Measurements from ENCODE around the gene COMMD7. TPM values are rescaled to one million over a fixed set of nuclear protein-coding genes. Genes with fewer than 3 reads are reported as not detected.
"Not testable (repeated sequence)": the region's sequence is repeated elsewhere in the genome, so short reads cannot be mapped to it uniquely, and the experiment has no call there.

Gene COMMD7
- total RNA-seq, 1 donor from 2014 or later, result 82.9 TPM

DNA sequence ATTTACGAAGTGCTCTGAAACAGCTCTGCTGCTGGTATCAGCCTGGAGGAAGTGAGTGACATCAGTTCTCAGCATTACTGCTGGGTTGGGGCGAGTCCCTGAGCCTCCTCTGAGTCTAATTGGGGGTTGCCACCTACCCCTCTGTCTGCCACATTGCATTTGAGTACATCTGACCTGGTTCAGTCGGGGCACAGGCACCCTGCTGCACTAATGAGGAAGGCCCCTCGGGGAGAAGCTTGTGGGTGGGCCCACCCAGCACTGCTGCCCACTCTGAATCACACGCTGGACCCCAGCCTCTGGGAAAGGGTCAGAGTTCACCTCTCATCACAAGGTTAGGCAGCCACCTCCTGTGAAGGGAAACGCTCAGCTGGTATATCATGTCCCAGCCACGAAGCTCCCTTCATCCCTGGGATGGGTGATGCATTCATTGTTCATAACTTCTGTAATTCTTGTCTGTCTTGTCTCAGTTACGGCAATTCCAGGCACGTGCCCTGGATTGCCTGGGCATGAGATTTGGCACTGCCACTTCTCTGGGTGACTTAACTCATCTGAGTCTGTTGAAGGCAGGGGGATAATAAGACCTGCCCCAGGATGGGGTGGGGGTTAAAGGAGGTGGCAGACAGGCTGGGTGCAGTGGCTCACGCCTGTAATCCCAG is 32.2 kb upstream of the COMMD7 start:
- no peaks in the 10 kb centered on the region for H3K27me3 Mint-ChIP-seq (ENCODE audit: low read depth)
- H3K4me1 Mint-ChIP-seq (ENCODE audit: low read depth), result peaks cover 32% of the 10 kb centered on the region
- TF ChIP-seq, protein P1, sequence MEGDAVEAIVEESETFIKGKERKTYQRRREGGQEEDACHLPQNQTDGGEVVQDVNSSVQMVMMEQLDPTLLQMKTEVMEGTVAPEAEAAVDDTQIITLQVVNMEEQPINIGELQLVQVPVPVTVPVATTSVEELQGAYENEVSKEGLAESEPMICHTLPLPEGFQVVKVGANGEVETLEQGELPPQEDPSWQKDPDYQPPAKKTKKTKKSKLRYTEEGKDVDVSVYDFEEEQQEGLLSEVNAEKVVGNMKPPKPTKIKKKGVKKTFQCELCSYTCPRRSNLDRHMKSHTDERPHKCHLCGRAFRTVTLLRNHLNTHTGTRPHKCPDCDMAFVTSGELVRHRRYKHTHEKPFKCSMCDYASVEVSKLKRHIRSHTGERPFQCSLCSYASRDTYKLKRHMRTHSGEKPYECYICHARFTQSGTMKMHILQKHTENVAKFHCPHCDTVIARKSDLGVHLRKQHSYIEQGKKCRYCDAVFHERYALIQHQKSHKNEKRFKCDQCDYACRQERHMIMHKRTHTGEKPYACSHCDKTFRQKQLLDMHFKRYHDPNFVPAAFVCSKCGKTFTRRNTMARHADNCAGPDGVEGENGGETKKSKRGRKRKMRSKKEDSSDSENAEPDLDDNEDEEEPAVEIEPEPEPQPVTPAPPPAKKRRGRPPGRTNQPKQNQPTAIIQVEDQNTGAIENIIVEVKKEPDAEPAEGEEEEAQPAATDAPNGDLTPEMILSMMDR (IDR thresholded peaks at IDR 0.05), result no peak
- H3K9me3 Mint-ChIP-seq (ENCODE audit: low read depth), result no peaks in the 10 kb centered on the region
- peak overlapping the region; percentile 69 for H3K27ac Mint-ChIP-seq (ENCODE audit: unreplicated experiment)
- DNase-seq (ENCODE audit: low spot score), result peak; percentile 53
- H3K36me3 Mint-ChIP-seq (ENCODE audit: low read depth), result no peaks in the 10 kb centered on the region
- H3K4me3 Mint-ChIP-seq (ENCODE audit: unreplicated experiment), result no peak overlapping the region

DNA sequence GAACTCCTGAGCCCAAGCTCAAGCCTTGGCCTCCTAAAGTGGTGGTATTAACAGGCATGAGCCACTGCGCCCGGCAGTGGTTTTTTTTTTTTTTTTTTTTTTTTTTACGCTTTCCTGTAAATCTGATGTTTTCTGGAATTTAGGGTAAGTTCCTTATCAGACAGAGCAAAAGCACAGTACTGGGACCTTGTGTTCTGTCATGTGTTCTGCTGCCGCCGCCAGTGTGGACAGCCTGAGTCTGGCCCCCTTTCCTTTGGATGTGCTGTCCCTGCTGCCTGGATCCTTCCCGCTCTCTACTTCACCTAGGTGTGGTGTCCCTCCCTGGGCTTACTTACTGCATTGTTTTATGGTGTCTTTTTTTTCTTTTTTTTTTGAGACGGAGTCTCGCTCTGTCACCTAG is 30.6 kb upstream of the COMMD7 start:
- H3K4me3 Mint-ChIP-seq (ENCODE audit: unreplicated experiment), result no peak overlapping the region
- TF ChIP-seq, protein P1 (IDR thresholded peaks at IDR 0.05), result no peak
- H3K27ac Mint-ChIP-seq (ENCODE audit: unreplicated experiment), result no peak overlapping the region

DNA sequence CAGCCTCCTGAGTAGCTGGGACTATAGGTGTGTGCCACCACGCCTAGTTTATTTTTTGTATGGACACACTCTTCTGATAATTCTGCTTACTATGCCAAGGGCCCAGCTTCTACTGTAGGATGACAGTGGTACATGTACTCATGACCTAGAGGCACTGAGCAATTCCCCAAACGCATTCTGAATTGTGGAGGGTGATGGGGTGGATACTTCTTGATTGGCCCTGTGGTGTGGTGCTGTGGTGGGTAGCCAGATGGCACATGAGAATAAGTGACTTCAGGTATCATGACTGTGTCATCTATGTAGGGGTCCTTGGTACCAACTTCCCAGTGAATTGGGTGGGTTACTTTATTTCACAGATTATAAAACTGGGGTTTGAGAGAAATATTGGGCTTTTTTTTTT is 30.0 kb upstream of the COMMD7 start:
- H3K9me3 Mint-ChIP-seq (ENCODE audit: low read depth), result no peaks in the 10 kb centered on the region
- H3K27me3 Mint-ChIP-seq (ENCODE audit: low read depth), result no peaks in the 10 kb centered on the region
- no peaks in the 10 kb centered on the region for H3K36me3 Mint-ChIP-seq (ENCODE audit: low read depth)
- H3K4me1 Mint-ChIP-seq (ENCODE audit: low read depth), result peaks cover 37% of the 10 kb centered on the region
- TF ChIP-seq, protein P1 (IDR thresholded peaks at IDR 0.05), result no peak
- no peak overlapping the region for H3K4me3 Mint-ChIP-seq (ENCODE audit: unreplicated experiment)
- no peak overlapping the region for H3K27ac Mint-ChIP-seq (ENCODE audit: unreplicated experiment)
- DNase-seq (ENCODE audit: low spot score), result peak; percentile 1

More for the DNA sequence above, 30.6 kb upstream of the COMMD7 start:
- no peaks in the 10 kb centered on the region for H3K27me3 Mint-ChIP-seq (ENCODE audit: low read depth)
- H3K36me3 Mint-ChIP-seq (ENCODE audit: low read depth), result no peaks in the 10 kb centered on the region
- peak; percentile 38 for DNase-seq (ENCODE audit: low spot score)
- no peaks in the 10 kb centered on the region for H3K9me3 Mint-ChIP-seq (ENCODE audit: low read depth)
- H3K4me1 Mint-ChIP-seq (ENCODE audit: low read depth), result peaks cover 37% of the 10 kb centered on the region

DNA sequence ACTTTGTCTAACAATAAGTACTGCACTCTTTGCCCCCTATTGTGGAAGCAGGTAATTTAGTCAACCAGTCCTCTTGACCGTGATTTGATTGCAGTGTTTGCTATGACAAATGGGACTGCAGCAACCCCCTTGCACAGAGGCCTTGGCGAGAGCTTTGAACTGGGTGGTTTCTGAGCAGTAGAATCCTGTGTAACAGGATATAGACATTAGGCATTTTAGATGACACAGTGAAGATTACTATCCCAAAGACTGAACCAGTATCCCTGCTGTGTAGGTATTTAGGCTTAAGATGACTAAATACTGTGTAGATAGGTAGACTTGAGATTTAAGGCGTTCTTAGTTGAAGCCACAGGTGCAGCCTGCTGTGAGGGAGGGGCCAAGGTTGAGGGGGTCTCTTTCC is 28.8 kb upstream of the COMMD7 start:
- peak; percentile 4 for DNase-seq (ENCODE audit: low spot score)
- no peaks in the 10 kb centered on the region for H3K9me3 Mint-ChIP-seq (ENCODE audit: low read depth)
- no peaks in the 10 kb centered on the region for H3K36me3 Mint-ChIP-seq (ENCODE audit: low read depth)
- peaks cover 32% of the 10 kb centered on the region for H3K4me1 Mint-ChIP-seq (ENCODE audit: low read depth)
- H3K27me3 Mint-ChIP-seq (ENCODE audit: low read depth), result no peaks in the 10 kb centered on the region
- TF ChIP-seq, protein P1 (IDR thresholded peaks at IDR 0.05), result no peak
- no peak overlapping the region for H3K4me3 Mint-ChIP-seq (ENCODE audit: unreplicated experiment)
- no peak overlapping the region for H3K27ac Mint-ChIP-seq (ENCODE audit: unreplicated experiment)

DNA sequence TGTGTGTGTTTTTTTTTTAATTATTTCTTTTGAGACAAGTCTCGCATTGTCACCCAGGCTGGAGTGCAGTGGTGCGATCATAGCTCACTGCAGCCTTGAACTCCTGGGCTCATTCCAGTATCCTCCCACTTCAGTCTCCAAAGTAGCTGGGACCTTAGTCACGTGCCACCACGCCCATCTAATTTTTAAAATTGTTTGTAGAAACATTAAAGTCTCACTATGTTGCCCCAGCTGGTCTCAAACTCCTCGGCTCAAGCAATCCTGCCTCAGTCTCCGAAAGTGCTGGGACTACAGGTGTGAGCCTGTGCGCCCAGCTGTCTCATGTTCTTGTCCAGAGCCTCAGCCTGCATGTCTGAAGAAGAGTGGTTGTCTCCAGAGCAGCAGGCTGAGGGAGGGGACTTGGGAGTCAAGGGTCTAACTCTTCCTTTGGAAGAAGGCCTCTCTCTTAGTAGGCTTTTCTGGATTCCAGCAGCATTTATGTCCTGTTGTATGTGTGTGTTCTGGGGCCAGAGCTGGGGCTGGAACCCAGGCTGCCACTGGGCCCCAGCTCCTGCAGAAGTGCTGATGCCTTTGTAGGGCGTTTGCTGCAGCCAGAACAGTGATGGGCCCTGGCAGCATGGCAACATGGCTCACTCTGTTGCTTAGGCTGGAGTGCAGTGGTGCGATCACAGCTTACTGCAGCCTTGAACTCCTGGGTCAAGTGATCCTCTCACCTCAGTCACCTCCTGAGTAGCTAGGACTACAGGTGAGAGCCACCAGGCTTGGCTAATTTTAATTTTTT is 24.3 kb upstream of the COMMD7 start:
- H3K4me1 Mint-ChIP-seq (ENCODE audit: low read depth), result peaks cover 22% of the 10 kb centered on the region
- H3K4me3 Mint-ChIP-seq (ENCODE audit: unreplicated experiment), result no peak overlapping the region
- TF ChIP-seq, protein P1 (IDR thresholded peaks at IDR 0.05), result no peak
- peak; percentile 28 for DNase-seq (ENCODE audit: low spot score)
- no peak overlapping the region for H3K27ac Mint-ChIP-seq (ENCODE audit: unreplicated experiment)
- no peaks in the 10 kb centered on the region for H3K27me3 Mint-ChIP-seq (ENCODE audit: low read depth)
- no peaks in the 10 kb centered on the region for H3K36me3 Mint-ChIP-seq (ENCODE audit: low read depth)
- H3K9me3 Mint-ChIP-seq (ENCODE audit: low read depth), result no peaks in the 10 kb centered on the region

DNA sequence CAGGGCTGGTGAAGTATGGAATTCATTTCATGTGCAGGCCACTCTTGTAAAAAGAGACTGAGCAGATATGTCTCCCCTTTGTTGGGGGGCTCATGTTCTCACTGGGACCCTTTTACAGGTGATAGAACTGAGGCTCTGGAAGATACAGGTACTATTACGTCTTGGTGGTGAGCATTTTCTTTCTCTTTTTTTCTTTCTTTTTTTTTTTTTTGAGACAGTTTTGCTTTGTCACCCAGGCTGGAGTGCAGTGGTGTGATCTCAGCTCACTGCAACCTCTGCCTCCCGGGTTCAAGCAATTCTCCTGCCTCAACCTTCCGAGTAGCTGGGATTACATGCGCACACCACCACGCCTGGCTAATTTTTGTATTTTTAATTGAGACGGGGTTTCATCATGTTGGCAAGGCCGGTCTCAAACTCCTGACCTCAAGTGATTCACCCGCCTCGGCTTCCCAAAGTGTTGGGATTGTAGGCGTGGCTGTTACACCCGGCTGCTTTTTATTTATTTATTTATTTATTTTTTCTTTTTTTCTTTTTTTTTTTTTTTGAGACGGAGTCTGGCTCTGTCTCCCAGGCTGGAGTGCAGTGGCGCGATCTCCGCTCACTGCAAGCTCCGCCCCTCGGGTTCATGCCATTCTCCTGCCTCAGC is 22.1 kb upstream of the COMMD7 start:
- H3K36me3 Mint-ChIP-seq (ENCODE audit: low read depth); H3K9me3 Mint-ChIP-seq (ENCODE audit: low read depth); H3K4me3 Mint-ChIP-seq (ENCODE audit: unreplicated experiment); DNase-seq (ENCODE audit: low spot score); H3K27ac Mint-ChIP-seq (ENCODE audit: unreplicated experiment); H3K27me3 Mint-ChIP-seq (ENCODE audit: low read depth): not testable (repeated sequence)
- peaks cover 23% of the 10 kb centered on the region for H3K4me1 Mint-ChIP-seq (ENCODE audit: low read depth)
